ENCODE data around the gene ENPEP.

DNA sequence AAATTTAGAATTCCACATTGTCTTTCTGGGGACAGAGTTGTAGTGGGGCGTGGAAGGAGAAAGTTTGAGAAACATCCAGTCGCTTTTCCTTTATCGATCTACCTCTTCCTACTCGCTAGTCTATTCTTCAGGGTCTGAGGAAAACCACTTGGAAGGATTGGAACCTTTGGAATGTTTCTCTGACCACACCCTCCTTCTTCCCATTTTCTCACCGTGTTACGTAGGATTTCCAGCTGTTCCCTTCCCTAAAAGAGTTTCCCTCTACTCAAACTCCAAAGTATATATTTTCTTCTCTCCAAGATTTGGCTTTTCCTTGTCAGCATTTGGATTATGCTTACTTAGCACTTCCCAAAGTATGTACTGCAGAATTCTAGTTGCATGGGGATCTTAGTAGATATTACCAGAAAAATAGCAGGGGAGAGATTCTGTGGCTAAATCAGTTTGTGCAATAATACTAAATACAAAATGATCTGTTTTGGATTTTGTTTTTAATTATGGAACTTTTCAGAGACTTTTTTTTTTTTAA is 4.9 kb downstream of the ENPEP start:
- TF ChIP-seq, protein P1, sequence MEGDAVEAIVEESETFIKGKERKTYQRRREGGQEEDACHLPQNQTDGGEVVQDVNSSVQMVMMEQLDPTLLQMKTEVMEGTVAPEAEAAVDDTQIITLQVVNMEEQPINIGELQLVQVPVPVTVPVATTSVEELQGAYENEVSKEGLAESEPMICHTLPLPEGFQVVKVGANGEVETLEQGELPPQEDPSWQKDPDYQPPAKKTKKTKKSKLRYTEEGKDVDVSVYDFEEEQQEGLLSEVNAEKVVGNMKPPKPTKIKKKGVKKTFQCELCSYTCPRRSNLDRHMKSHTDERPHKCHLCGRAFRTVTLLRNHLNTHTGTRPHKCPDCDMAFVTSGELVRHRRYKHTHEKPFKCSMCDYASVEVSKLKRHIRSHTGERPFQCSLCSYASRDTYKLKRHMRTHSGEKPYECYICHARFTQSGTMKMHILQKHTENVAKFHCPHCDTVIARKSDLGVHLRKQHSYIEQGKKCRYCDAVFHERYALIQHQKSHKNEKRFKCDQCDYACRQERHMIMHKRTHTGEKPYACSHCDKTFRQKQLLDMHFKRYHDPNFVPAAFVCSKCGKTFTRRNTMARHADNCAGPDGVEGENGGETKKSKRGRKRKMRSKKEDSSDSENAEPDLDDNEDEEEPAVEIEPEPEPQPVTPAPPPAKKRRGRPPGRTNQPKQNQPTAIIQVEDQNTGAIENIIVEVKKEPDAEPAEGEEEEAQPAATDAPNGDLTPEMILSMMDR (conservative IDR thresholded peaks at IDR 0.05; ENCODE audit: low read length) = no peak
- no peak for TF ChIP-seq EZH2phosphoT487 (IDR thresholded peaks at IDR 0.05; ENCODE audit: borderline replicate concordance, low read depth, low read length)
